Renal pelvis (tissue), 4 donors: ENCODE data around the gene MBTPS1. TPM values are rescaled to one million over a fixed set of nuclear protein-coding genes. Genes with fewer than 3 reads are reported as not detected.
A peak's percentile ranks its signal among the peaks of the same experiment; 100 is the strongest.
"Not testable (repeated sequence)": the region's sequence is repeated elsewhere in the genome, so short reads cannot be mapped to it uniquely, and the experiment has no call there.

Experiments used
- DNase-seq: peaks from one replicate; pipeline ENCODE4 v3.0.0-alpha.2; 2013
- polyA plus RNA-seq, 3 donors: library from polyadenylated mRNA; unstranded; fragments of 120-200 nt; gene quantifications; one replicate each; pipeline ENCODE4 v1.2.1, GENCODE V29; 2013; ENCODE audit not compliant: insufficient read length in 3 of 3

The MBTPS1 gene
- polyA plus RNA-seq, 3 donors = 108 to 118 (median 117) TPM

DNA sequence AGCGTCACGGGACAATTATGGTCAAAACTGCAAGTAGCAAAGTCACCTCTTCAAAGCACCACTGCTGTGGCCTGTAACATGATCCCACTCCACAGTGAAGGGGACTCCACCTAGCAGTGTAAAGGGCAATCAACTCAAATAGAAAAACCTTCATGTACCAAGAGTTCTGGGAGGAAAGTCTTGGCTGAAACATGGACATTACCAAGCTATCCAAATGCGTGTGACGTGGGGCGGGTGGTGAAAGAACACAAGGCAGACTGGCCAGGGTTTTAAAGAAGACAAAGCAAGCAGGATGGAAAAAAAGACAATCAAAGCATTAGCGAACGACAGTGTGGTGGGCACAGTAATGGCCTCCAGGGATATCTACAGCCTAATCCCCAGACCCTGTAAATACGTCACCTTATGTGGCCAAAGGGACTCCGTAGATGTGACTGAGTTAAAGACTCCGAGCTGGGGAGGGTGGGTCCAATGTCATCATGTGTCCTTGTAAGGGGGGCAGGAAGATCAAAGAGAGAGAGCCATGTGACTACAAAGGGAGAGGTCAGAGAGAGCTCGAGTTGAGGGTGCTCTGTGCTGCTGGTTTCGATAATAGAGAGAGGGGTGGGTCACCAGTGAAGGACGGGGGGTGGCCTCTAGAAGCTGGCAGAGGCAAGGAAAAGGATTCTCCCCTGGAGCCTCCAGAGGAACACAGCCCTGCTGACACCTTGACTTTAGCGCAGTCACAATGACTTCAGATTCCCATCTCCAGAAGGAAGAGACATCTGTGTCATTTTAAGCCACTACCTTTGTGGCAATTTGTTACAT lies 22.3 kb upstream of the MBTPS1 start:
- DNase-seq = peak; percentile 53

DNA sequence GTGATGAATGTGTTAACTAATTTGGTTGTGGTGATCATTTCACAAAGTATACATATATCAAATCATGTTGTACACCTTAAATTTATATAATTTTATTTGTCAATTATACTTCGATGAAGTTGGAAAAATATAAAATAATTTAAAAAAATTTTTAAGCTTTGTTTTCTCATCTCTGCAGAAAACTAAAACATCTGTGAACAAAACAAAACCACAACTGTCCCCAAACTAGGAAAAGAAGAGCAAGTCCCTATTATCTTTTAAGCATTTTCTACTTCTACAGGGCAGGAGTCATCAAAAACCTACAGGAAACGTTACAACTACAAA lies 21.7 kb upstream of the MBTPS1 start:
- DNase-seq = no peak

DNA sequence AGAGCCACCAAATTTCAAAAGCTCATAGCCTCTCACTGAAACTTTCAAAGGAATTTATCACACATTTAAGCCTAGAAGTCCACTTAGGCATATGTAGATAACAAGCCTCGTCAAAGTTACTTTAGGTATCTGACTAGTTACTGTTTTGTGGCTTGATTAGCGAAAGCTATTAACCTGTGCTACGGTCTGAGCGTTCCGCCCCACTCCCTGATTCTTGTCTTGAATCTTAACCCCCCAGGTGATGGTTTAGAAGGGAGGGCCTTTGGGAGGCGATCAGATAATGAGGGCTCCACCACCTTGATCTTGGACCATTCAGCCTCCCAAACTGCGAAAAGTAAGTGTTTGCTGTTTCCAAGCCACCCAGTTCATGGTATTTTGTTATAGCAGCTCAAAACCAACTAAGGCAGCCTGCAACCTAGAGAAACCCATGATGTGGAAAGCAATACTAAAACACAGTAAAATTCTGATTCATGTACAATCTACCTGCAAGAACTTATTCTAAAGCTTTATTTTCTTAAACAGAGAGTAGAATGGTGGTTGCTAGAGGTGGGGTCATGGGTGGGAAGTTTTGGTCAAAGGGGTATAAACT lies 21.1 kb upstream of the MBTPS1 start:
- DNase-seq = no peak

DNA sequence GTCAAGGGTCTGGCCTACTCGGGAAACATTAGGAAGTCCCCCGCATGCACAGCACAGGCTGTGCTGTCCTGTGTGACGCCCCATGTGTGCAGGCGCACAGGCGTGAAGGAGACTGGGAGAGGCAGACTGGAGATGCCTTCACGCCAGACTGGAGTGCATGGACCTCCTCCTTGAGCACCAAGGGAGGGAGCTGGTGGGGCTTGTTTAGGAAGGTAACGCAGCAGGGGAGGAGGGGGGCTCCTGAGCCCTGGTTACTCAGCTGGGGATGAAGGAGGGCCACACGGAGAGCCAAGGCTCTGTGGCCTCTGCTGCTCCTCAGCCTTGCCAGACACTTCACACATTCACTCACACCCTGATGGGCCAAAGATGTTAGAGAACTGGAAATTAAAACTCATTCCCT lies 20.5 kb upstream of the MBTPS1 start:
- DNase-seq = no peak

DNA sequence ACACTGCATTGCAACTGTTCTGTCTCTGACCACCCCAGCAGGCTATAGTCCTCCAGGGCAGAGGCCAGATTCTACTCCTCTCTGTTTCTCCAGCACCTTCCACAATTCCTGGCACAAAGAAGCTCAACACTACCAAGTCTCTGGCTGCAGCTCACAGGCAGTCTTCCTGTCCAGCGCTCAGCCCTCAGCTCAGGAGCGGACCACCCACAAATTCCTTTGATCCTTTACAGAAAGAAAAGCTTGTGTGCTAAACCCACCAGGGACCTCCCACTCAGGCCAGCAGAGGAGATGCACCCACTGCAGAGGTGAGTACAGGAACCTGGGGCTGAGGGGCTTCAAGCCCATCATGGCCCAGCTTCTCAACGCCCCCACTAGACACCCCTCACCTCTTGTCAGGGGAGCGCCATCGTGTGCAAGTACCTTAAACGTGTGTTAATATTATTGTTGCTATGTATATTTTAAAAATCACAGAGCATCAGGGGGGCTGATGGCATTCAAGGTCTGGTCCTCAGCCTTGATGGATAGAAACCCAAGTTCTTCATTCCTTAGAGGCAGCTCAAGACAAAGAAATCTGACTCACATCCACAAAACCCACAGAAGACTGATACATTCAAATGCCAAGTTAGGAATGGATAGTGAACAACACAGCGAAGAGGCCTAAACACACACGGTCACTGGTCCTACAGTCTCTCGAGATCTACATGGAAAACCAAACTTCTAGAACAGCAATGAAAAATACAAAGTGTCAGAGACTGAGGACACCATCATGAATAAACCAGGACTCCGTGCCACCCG lies 19.8 kb upstream of the MBTPS1 start:
- no peak for DNase-seq

DNA sequence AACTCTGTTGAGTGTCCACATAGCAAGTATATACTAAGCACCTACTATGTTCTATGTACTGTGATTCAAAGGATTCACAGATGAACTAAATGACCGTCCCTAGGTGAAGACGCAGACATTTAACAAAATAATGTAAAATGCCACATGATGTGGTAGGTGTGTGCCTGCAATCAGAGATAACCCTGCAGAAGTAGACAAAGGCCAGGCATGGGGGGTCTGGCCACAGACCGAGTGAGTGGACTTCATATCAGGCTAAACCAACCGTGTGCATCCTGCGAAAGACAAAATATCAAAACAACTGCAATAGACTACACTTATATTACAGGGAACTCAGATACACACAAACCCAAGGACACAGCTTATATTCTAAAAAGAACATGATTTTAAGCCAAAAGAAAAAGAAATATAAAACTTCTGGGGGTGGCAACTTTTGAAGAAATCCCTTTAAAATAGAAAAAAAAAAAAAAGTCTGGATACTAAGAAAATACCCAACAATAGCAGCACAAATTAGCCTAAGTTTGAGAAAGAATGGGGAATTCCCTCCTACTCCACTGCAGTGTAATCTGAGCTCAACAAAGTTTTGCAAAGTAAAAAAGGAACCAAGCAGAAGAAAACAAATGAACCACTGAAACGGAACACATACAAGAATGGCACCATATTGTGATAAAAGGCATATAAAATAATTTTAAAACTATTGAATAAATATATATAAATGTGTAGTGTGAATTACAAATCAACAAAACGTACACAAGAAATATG lies 16.0 kb upstream of the MBTPS1 start:
- DNase-seq = no peak

DNA sequence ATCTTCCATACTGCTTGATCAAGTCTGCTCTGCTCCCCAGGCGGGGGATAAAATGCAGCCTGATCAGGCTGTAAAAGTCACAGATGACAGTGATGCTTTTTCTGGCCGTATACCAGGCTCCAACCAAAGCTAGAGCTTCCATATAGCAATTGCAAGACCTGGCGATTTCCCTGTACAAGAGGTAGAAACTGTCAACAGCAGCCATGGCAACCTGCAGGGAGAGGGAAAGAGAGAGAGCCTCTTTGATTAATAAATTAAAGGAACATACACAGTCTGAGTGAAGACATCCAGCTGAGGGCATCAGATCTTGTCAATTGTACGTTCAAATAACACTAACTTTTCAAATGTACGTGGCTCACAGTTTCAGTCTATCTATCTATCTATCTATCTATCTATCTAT lies 14.4 kb upstream of the MBTPS1 start:
- DNase-seq = no peak

DNA sequence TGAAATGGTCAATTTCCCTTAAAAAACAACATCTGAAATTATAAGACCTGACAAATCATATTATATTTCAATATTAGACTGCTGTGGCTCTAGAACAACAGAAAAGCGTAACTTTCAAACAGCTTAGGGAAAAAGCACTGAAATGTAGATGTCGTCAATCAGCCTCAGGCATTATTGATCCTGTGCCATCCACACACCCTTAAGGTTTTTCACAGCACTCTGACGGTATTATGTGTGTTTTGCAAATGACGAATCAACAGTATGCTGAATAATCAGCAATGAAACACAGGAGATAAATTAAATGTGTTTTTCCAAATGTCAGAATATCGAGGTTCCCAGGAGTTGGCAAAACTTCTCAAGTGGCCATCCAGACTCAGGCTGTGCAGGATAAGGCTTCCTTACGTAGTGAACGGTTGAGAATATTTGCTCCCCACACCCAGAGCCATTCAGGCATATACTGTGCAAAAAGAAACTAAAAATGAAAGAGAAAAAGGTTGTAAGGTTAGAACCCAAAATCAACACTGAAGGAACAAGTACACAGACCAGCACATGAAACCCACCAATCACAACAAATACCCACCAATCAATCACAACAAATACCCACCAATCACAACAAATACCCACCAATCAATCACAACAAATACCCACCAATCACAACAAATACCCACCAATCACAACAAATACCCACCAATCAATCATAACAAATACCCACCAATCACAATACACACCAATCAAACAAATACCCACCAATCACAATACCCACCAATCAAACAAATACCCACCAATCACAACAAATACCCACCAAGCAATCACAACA lies 7.7 kb upstream of the MBTPS1 start:
- DNase-seq = no peak

DNA sequence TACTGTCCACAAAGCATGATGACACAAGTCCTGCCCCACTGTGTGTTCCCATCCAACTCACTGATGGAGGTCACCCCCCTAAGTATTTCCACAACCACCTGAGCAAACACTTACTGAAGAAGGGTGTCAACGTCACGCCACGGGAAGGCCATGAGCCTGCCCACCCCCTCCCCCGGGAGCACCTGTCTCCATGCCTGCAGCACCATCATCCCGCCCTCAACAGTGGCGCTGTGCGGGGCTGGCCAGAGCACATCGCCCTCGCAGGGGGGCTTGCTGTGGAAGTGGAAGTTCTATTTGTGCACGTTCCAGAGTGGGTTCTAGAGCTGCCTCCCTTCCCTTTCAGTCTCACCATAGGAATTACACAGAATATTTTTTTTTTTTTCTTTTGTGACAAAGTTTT lies 4.3 kb upstream of the MBTPS1 start:
- no peak for DNase-seq

DNA sequence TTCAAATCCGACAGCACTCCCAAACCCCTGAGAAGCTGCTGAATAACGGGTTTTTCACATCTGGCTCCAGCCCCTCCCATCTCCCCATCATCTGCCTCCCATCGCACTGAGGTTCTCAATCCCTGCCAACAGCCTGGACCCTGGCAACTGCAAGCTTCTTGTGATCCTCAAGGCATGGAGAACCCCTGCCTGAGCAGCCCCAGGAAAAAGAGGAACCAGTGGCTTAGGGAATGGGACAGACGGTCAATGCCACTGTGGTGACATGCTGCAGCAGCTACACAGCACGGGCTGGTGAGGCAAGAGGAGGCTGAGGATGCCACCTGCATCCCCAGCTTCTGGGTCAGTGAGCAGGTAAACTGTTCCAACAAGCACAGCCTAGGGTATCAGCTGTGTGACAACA lies 3.3 kb upstream of the MBTPS1 start:
- DNase-seq = no peak

DNA sequence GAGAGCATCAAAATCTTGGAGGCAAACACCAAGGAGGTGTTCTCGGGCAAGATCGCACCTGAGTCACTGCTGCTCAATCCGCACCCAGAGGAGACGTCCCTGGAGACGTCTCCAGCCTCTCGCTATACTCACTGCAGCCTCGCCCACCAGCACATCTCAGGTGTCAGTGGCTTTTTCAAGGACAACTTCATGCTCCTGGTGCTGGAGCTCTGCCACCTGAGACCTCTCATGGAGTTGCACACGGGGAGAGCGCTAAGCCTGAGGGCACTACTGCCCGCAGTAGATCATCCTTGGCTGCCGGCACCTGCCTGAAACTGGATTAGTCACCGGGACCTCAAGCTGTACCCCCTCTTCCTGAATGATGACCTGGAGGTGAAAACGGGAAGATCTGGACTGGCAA lies 2.6 kb upstream of the MBTPS1 start:
- DNase-seq = no peak

DNA sequence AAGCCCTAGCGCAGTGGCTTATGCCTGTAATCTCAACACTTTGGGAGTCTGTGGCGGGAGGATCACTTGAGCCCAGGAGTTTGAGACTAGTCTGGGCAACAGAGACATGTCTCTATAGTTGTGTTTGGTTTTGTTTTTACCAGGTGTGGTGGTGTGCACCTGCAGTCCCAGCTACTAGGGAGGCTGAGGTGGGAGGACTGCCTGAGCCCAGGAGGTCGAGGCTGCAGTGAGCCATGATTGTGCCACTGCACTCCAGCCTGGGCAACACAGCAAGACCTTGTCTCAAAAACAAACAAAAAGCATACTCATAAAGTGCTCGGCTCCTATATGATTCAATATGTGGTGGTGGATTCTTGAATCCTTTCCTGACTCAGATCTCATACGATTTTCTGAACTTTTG lies 1.6 kb upstream of the MBTPS1 start:
- DNase-seq = not testable (repeated sequence)

DNA sequence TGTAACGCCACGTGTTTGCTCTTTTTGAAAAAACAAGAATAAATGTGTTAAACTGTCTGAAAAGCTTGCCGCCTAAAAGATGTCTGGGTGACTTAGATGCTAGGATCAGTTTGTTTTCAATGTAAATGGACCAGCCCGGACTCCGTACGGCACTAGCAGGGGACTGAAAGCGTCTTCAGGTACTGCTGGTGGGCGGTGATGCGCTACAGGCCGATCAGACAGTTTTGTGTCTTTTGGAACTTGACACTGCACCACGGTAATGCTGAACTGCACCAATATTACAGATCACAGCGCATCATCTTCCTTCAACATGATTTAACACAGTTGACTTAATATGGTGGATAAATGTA lies 727 bp upstream of the MBTPS1 start:
- DNase-seq = peak; percentile 57

DNA sequence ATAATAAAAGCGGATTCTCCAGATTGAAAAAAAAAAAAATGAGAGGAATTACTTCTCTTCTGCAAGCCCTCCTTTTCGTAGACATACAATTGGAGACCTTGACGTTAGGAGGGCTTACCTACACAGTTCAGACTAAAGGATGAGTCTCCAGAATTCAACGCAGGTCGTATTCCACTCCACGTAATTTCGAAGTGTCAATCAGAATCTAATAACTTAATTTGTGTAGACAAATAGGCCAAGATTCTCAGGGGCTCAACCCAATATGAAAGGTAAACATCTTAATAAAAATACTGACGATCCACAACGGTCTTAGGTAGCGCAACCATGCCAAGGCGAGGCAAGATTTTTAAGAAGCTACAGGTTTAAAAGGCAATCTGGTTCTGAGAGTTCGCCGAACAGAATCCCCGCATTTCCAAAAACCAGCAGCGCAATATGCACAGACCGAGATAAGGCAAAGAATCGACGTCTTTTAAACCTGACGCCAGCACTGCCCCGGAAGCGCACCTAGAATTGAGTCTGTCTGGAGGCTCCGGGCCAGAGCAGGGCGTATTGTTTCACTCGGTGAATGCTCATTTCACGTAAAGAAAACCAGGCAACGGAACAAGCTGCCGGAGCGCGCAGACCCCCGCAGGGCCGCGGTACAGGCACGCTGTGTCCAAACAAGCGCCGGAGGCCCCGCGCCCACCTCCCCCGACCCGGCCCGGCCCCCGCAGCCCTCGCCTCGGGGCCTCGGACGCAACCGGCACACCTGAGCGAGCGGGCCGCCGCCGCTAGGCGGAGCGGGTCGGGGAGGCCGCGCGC lies 623 bp downstream of the MBTPS1 start:
- DNase-seq = peak; percentile 33

DNA sequence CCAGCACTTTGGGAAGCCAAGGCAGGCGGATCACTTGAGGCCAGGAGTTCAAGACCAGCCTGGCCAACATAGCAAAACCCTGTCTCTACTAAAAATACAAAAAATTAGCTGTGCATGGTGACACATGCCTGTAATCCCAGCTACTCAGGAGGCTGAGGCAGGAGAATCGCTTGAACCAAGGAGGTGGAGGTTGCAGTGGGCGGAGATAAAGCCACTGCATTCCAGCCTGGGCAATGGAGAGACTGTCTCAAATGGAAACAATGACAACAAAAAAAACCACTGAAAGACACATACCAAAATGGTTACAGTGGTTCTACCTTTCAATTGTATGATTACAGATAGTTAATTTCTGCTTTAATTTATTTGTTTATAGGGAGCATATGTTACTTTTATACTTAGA lies 4.8 kb downstream of the MBTPS1 start:
- DNase-seq = not testable (repeated sequence)

DNA sequence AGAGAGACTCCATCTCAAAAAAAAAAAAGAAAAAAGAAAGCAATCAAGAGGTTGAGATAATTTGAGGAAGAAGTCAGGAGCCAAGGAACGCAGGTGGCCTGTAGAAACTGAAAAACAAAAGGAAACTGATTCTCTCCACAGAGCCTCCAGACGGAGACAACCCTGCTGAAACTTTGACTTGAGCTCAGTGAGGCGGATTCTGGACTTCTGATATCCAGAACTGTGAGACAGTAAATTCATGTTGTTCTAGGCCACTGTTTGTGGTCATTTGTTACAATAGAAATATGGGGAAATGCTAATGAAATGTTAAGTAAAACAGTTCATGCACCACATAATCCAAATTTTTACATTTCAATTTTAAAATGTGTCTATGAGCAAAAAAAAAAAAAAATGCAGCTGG lies 5.2 kb downstream of the MBTPS1 start:
- DNase-seq = no peak

DNA sequence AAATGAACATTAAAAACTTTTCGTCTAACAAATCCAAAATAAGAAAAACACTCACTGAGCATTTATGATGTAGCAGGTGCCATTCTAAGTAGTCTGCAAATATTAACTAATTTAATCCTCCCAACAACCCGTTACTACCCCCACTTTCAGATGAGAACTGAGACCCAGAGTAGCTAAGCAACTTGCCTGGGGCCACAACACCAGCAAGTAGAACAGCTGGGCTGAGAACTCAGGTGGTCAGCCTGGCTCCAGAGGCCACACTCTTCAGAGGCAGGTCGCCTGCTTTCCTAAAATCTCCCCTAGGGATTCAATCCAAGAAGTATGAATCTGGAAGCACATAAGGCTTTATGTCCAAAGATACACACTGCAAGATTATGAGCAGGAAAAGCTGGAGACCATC lies 6.2 kb downstream of the MBTPS1 start:
- no peak for DNase-seq

DNA sequence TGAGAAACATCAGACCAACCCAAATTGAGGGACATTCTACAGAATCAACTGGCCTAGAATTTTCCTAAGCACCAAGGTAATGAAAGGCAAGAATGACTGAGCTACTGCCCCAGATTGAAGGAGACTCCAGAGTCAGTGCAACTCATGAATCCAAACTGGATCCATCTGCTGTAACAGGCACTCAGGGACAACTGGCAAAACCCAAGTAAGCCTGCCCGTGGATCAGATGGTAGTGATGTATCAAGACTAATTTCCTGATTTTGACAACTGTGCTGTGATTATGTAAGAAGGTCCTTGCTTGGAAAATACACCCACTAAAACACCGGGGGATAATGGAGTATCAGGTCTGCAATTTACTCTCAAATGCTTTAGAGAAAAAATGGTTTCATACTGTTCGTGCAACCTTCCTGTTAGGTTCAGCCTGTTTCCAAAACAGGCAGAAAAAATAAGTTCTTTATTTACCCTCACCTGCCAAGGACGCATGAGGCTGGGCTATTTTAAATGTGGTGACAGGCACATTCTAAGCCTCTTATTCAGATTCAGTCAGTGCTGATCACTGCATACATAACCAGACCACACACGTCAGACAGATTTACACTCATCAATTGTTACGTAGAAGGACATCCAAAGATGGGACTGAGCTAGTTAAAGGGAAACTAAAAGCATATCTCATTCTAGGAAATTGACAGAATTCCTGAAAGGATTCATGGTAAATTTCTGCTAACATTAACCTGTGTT lies 7.0 kb downstream of the MBTPS1 start:
- no peak for DNase-seq

DNA sequence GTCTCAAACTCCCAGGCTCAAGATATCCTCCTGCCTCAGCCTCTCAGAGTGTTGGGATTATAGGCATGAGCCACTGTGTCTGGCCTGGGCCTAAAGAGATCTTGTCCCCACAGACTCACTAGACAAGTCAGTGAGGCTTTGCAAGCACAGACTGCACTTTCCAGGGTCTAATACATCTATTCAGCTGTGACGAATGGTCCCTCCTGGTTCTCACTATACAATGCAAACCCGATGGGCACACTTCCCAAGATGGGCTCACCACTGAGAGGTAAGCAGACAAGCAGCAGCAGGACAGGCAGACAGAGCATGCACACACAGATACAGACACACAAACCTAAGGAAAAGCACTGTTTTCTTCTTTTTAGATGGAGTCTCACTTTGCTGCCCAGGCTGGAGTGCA lies 8.8 kb downstream of the MBTPS1 start:
- no peak for DNase-seq
